SK-N-DZ (cell line): Measurements from ENCODE around the gene SLC38A9.

Experiments used
- DNase-seq: peaks from one replicate; pipeline ENCODE4 v3.0.0-alpha.2; 2015; ENCODE audit warnings: low spot score

SLC38A9 gene

DNA sequence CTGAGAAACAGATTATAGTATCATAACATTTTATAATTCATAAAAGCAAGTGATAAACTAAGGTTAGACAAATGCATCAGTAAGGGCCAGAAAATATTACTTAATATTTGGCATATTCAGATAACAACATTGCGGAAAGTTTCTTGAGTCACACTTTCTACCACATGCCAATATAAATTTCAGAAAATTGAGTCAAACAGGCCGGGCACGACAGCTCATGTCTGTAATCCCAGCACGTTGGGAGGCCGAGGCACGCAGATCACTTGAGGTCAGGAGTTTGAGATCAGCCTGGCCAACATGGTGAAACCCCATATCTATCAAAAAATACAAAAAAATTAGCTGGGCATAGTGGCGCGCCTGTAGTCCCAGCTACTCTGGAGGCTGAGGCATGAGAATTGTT, 47.1 kb downstream of the SLC38A9 start:
- no peak for DNase-seq

DNA sequence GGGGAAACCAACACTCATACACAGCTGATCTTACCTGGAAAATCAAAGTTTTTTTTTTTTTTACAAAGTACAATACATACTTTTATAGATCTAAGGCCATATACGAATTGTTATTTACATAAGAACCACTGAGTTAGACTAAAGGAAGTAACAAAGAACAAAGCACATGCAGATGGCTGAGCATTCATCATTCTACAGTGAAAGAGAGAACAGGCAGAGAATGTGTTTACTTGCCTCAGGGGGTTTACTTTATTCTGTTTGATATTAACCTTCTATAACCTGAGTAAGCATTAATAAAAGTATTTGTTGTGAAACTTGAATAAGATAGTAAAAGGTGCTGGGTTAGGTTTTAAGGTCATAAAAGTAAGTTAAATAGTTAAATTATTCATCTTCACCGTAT, 54.7 kb downstream of the SLC38A9 start:
- DNase-seq, result no peak

DNA sequence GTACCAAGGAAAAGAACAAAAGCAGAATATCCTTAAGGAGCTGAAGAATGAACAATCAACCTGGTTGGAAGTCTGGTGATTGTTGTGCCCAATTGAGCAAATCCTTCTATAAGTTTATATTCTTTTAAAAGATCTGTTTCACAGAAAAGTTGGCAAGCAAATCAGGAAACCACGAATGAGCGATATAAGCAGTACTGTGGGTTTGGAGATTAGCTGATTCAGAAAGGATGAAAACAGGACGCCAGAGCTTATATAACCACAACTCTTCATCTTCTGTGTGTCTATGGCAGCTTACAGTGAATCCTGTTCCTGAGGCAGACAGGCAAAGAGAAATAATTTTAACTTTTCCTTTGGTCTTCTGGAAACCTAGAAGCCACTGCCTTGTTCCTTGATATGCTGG, 61.7 kb downstream of the SLC38A9 start:
- no peak for DNase-seq

DNA sequence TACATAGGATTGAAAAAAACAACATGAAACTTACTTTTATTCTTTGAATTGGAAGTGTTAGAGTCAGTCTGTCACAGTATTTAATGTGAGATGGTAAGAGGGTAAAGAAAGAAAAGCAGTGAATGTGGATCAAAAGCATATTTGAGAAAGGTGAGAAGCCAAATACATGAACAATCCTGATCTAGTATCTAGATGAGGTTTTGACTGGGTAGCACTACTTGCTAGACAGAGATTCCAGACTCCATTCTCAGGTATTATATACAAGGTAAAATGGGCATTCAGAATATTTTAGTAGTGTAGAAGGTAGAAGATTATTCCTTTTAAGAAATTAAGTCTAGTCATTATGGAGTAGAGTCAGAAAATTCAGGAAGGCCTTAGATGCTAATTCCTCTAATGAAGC, 62.2 kb downstream of the SLC38A9 start:
- no peak for DNase-seq

DNA sequence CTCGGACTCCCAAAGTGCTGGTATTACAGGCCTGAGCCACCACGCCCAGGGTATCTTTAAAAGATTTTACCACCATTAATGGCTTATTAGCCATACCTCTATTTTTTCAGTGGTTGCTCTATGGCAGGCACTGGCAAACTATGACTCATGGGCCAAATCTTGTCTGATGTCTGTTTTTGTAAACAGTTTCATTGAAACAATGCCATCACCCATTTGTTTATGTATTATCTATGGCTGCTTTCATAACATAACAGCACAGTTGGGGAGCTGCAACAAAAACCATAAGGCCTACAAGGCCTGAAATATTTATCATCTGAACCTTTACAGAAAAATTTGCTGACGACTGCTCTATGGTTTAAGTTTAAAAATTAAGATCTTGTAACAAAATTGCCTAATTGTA, 66.8 kb downstream of the SLC38A9 start:
- DNase-seq, result no peak

DNA sequence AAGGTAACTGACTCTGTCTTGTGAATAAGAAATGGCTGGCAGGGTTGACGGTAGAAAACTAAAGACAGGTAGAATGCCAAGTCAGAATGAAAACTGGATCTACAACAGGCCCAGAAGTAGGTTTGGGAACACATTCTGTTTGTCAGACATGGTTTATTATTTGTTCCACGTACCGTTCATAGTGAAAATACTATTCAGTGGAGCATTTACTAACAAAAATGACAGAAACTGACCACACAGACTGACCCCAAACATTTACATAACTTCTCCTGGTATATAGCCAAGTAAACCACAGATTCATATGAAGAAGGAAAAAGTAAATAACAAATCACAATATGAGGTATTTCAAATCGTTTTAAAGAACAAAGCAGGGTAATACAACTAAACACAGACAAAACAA, 73.7 kb downstream of the SLC38A9 start:
- DNase-seq, result no peak

DNA sequence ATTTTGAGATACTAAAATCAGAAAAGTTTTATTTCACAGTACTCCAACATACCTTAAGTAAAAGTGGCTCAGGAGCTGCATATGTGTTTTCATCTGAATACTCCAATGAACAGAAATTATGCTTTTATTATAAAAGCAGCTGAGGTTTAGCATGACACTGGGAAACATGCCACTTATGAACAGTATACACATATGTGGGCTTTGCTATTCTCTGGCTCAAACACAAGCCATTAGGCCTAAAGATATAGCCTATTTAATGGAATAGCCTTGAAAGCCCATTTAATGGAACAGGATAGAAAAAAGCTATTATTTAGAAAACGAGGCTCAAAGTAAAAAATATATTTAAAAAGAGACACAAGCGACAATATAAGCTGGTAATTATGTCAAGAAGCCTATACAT, 74.1 kb downstream of the SLC38A9 start:
- no peak for DNase-seq

DNA sequence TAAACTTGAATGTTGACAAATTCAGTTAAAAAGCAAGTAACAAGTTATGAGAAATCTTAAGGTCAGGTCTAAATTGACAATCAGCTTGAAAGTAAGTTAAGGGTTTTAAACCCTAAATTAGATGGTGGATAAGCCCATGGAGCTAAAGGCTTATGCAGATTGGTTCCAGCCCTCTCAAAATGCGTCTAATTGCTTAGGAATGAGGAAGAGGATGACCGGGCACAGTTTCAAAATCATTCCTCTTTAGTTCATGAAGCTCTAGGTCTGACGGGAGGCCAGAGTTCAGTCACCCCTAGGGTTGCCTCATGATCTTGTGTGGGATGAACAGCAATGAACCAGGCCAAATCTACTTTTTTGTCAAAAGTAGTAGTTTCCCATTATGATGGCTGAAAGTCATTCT, 75.4 kb downstream of the SLC38A9 start:
- DNase-seq, result no peak

DNA sequence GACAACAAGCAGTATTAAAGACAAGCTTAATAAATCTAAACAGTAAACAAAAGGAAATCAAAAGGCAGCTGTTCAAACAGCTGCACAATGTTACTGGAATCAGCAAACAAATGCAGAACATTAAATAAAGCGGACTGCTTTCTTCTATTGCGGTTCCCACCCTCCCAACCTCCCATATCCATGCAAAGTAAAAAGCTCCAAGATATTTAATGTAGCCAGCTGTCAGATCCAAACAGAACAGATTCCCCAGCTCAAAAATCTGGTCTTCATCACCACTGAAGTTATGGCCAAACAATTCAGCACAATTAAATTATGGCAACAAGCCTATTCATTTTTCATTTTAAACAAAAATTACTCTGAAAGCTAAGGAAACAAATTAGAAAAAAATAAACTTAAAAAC, 75.9 kb downstream of the SLC38A9 start:
- DNase-seq, result peak; percentile 31

DNA sequence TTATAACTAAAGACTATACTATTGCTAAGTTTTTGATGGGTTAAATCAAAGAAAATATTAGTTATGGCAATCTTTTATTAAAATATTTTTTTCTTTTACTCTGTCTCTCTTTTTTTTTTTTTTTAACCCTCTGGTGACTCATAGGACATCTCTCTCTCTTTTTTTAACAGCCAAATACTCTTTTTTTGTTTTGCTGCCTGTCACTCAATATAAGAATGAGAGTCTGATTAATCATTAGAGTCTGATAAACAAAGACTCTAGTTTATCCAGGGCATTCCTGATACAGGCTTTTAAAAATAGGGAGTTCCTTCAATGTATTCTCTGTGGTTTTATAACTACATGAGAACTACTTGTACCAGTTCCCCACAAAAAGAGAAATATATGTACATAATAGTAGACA, 77.3 kb downstream of the SLC38A9 start:
- DNase-seq, result no peak

DNA sequence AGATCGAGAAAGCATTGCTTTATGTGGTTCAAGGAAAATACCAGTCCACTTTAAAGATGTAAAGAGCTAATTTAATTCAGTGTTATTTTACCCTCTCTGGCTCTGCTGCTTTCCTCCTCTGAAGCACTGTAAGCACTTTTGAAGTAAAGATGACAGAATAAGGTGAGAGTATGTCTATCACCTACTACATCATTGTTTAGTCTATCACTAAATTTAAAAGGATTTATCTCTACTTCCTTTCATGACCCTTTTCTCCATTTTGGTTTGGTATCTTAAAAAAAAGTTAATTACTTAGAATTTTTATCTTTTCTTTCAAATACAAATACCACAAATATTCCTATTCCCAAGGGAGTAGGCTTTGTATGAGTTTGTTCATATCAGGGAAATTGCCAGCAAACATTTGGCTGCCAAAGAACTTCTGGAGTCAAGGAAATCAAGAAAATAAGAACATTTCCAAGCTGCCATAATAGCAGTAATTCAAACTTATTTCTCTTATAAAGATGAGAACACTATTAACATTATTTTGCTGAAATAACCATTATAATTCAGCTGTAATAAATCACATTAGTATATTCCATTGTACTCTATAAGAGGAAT, 77.8 kb downstream of the SLC38A9 start:
- no peak for DNase-seq

DNA sequence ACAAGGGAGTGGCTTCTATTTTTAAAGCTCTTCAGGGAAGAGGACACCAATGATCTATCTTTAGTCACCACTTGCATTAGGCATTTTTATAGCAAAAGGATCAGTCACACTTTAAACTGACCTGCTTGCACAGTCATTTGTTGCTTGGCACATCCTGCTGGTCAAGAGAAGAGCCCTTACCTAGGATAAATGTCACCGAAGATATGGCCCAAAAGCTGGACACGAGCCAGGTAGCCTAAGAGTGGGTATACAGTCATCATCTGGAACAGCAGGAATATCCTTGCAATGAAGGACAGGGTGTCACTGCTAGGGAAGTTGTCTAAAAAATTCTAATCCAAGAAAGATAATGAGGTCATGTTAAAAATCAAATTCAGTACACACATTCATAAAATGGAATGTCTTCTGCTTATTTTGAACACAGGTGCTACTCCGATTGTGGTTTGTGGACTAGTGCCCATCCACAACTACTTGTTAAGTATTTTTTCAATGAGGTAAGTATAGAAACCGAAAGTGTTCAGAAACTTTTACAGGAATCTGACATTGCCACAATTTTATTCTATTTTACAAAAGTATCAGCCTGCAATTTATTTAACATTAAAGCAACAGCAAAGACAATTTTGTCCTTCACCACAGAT, 78.4 kb downstream of the SLC38A9 start:
- no peak for DNase-seq

DNA sequence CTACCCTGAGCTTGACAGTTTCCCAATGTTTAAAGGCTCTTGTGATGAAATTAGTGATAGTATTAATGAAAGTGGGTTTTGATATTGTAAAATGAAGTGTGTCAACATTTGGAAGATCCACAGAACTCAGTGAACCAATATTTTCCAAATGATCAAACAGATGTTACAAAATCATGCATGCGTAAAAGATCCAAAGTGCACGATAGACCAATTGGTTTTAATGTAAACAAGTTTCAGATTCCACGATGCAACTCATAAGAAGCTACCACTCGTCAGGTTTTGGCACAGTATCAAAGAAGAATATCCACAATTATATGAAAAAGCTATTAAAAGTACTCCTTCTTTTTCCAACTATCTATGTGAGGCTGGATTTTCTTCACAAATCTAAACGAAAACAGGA, 82.3 kb downstream of the SLC38A9 start:
- no peak for DNase-seq

DNA sequence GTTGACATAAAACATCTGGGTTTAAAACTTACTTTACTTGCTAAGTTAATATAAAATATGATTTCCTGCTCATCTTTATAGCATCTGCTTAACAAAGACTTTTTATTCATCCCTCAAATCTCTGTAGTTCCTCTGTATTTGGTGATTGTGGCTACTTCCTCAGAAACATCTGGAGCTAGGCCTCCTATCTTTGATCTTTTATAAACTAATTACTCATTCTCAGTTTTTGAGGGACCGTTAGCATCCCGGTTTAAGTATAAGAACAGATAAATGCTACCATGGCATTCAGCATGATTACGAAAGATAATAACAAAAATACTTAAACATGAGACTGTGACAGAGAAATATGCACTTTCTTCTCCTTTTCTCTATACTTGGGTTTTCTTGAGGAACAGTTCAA, 85.3 kb downstream of the SLC38A9 start:
- no peak for DNase-seq

DNA sequence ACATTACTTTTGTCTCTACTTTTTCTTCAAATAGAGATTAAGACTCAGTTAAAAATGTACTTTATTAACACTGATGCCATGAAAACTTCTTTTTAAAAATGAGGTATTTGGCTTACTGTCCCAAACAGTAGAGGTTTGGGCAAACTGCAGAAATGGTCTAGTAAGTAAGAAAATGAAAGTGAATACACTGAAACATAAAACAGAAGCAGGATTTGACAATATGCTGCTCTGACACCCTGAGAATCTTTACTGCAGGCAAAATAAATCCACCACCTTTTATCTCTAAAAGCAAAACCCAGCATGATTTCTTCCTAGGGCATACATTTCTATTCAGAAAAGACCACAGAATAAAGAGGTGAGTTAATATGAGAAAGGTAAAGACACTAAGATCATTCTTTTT, 86.2 kb downstream of the SLC38A9 start:
- no peak for DNase-seq

DNA sequence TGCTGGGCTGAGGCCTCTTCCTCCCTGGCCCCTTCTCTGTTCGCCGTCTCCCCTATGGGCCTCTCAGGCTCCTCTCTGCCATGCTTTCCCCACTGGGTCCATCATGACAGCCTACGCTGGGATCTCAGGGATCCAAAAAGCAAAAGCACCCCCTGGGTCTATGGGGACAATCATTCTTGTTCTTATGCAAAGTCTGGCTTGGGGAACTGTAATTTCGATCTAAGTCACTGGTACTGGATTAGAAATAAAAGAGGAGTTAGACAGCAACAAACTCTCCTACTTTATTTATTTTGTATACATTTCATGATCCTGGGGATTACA, 86.6 kb downstream of the SLC38A9 start:
- no peak for DNase-seq

DNA sequence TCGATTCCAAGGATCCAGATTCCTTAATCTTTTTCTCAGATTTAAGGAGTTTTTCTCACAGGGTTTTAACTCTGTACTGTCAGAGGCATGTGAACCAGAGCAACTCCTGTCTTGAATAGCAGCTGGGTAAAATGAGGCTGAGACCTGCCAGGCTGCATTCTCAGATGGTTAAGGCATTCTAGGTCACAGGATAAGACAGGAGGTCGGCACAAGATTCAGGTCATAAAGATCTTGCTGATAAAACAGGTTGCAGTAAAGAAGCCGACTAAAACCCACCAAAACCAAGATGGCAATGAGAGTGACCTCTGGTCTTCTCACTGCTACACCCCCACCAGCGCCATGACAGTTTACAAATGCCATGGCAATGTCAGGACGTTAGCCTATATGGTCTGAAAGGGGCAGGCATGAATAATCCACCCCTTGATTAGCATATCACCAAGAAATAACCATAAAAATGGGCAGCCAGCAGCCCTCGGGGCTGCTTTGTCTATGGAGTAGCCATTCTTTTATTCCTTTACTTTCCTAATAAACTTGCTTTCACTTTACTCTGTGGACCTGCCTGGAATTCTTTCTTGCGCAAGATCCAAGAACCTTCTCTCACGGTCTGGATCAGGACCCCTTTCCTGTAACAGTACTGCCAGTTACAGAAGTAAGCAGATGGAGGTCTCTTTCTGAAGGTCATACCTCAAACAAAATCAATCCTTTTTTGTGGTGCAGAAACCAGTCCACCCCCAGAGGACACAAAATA, 87.1 kb downstream of the SLC38A9 start:
- DNase-seq, result no peak

DNA sequence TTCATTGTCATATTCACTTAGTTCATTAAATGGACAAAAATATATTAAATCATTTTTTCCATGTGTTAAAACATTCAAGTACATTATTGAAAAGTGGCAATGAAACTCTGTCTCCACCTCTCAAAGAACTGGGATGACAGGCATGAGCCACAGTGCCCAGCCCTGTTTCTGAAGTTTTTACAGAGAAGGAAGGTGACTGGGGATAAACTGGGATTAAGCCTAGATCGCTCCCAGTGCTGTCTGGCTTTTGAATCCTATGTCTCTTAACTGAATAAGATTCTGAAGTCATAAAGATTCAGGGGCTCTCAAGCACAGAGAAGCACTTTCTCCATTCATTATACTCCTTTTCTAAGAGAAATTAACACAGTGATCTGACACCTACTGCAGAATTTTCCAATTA, 88.3 kb downstream of the SLC38A9 start:
- no peak for DNase-seq

DNA sequence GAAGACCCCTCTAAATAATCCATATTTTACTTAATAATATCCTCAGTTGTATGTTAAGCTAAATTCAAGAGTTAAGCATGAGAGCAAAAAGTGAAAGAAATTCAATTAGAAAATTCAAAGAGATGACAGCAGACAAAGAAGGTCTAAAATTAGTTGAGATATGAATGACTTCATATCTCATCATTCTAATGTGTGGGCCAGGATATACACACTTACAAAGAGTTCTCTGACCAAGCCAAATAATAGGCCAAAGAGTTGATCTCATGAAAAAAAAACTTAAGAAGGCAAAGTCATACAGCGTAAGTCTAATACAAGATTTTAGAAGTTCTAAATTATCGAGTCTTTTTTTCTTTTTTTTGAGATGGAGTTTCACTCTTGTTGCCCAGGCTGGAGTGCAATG, 89.7 kb downstream of the SLC38A9 start:
- no peak for DNase-seq

DNA sequence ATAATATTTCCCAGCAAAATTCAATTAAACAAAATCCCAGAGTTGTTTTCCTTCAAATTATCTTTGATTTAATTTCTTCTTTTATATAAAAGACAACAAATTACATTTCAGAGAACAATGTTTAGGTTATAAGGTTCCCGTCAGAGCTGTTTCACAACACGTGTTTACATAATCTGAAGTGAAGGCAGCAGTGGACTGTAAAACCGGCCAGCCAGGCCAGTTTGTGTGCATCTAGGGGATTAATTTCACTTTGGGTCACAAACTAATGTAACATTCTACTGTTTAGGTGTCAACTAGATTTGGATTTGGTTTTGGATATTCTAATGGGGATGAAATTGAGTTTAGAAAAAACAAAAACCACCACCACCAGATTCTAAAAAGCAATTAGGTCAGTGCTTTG, 90.9 kb downstream of the SLC38A9 start:
- DNase-seq, result no peak

DNA sequence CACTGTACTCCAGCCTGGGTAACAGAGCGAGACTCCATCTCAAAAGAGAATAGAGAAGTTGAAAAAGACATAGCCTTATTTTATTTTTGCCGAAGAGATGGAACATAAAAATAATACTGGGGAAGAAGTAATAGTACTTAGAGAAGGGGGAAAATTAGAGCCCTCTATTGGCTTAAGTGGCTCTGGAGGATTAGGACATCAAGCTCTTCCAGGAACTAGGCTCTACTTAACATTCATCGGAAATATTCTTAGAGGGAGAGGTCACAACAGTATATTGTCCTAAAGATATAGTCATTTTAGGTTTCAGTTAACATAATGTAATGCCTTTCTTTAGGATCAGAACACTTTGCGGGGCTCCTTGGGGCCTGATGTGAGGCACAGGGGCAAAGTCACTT, 91.4 kb downstream of the SLC38A9 start:
- DNase-seq, result no peak

DNA sequence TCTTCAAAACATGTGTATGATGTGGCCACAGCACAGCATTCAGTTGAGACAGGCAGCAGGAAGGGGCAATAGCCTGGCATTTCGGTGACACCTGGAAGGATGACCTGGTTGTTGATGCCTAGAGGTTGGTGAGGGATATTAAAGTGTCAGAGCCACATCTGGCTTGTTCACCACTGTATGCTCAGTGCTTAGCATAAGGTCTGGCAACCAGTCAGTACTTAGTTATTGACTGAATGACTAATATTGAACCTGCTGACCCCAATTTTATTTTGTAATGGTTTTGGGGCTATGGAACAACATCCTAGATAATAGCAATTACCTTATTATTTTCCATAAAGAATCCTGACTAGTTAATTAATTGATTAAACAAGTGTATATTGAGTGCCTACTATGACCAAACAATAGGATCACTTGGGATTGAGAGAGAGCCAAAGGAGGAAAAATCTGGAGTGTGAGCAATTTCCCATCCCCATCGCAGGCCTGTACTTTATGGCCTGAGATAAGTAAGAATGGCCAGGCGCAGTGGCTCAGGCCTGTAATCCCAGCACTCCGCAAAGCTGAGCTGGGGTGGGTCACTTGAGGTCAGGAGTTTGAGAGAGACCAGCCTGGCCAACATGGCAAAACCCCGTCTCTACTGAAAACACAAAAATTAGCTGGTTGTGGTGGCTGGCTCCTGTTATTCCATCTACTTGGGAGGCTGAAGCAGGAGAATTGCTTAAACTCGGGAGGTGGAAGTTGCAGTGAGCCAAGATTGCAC, 91.9 kb downstream of the SLC38A9 start:
- DNase-seq, result no peak

DNA sequence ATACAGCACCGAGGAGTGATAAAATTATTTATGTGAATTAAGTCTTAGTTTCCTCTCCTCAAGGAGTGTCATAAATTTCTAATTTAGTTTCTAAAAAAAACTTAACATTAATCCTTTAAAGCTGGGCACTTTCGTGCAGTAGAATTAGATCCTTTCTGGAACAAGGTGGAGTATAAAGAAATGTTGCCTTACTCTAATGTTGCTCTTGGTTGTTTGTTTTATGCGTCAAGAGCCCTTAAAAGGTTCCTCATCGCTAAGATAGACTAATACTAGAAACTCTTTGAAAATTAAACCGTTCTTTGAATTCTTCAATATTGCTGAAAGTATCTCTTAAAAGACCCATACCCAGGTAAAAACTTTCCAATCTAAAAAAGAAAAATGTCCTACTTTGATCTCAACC, 93.8 kb downstream of the SLC38A9 start:
- no peak for DNase-seq
